Endodermal cell (in vitro differentiated cells): ENCODE results near the gene CACHD1. TPM values are rescaled to one million over a fixed set of nuclear protein-coding genes. Genes with fewer than 3 reads are reported as not detected.
"Not testable (repeated sequence)": the region's sequence is repeated elsewhere in the genome, so short reads cannot be mapped to it uniquely, and the experiment has no call there.

Experiments
- DNase-seq: peaks from one replicate; pipeline ENCODE4 v3.0.0-alpha.2; 2017
- H3K27ac ChIP-seq: 2 replicates; pipeline ENCODE4 v1.5.1; 2013; ENCODE audit warnings: mild to moderate bottlenecking, low read depth, low read length, moderate library complexity
- H3K27me3 ChIP-seq: 2 replicates; pipeline ENCODE4 v1.6.1; 2013; ENCODE audit warnings: mild to moderate bottlenecking, low read length, moderate library complexity; ENCODE audit not compliant: insufficient read depth, control insufficient read depth, poor library complexity, severe bottlenecking
- H3K36me3 ChIP-seq: 2 replicates; pipeline ENCODE4 v1.7.0; 2013; ENCODE audit warnings: mild to moderate bottlenecking, low read length, moderate library complexity; ENCODE audit not compliant: control insufficient read depth, insufficient read depth
- H3K4me1 ChIP-seq: one replicate; pipeline ENCODE4 v1.7.0; 2013; ENCODE audit warnings: low read length; ENCODE audit not compliant: control insufficient read depth, insufficient read depth
- H3K4me3 ChIP-seq: 2 replicates; pipeline ENCODE4 v1.5.1; 2013; ENCODE audit warnings: mild to moderate bottlenecking, low read length, moderate library complexity
- H3K9ac ChIP-seq: 2 replicates; pipeline ENCODE4 v1.6.1; 2013; ENCODE audit warnings: mild to moderate bottlenecking, low read length, moderate library complexity; ENCODE audit not compliant: poor library complexity, severe bottlenecking; ENCODE audit errors: extremely low read depth
- H3K9me3 ChIP-seq: 2 replicates; pipeline ENCODE4 v1.6.1; 2013; ENCODE audit warnings: mild to moderate bottlenecking, low read length, moderate library complexity; ENCODE audit not compliant: control insufficient read depth
- H3K27ac Mint-ChIP-seq: 2 replicates; pipeline ENCODE4 v1.8.0; 2020; ENCODE audit warnings: mixed read lengths
- H3K27me3 Mint-ChIP-seq: 2 replicates; pipeline ENCODE4 v1.8.0; 2021; ENCODE audit warnings: mild to moderate bottlenecking, mixed read lengths; ENCODE audit not compliant: insufficient read depth
- H3K36me3 Mint-ChIP-seq: 2 replicates; pipeline ENCODE4 v1.8.0; 2020; ENCODE audit warnings: low read depth, mixed read lengths
- H3K4me1 Mint-ChIP-seq: 2 replicates; pipeline ENCODE4 v1.8.0; 2020; ENCODE audit warnings: mixed read lengths
- H3K4me3 Mint-ChIP-seq: 2 replicates; pipeline ENCODE4 v1.8.0; 2020; ENCODE audit warnings: mild to moderate bottlenecking, moderate library complexity, mixed read lengths
- H3K9me3 Mint-ChIP-seq: 2 replicates; pipeline ENCODE4 v1.8.0; 2020; ENCODE audit warnings: mild to moderate bottlenecking, mixed read lengths
- WGBS, 2 experiments: methylation state at CpG; one replicate each; pipeline versions ENCODE4 v1.1.5 to v1.1.7; 2013; ENCODE audit warnings: missing lambda C conversion rate in 2 of 2, mixed read lengths in 1 of 2; ENCODE audit not compliant: insufficient coverage in 1 of 2, insufficient read length in 1 of 2; 5-methylcytosine and 5-hydroxymethylcytosine counted together
- total RNA-seq, 2 donors: library from RNA; stranded (reverse); fragmentation: NEBNext Ultra II Directional in 1 of 2; extraction: Animal tissue kit (Norgen Biotek cat#: 25700) in 1 of 2; gene quantifications; 2 replicates in 1 of 2; 3 replicates in 1 of 2; pipeline ENCODE4 v1.2.1, GENCODE V29; 2021
- TF ChIP-seq, protein P1 (sequence below): fragments of 200-600 bp; sonication (generic); conservative IDR thresholded peaks from 2 replicates; pipeline ENCODE4 v1.5.0; 2021; ENCODE audit warnings: antibody characterized with exemption, mild to moderate bottlenecking

Gene CACHD1
- total RNA-seq, 2 donors from 2014 or later: 29.2 to 40.7 TPM

DNA sequence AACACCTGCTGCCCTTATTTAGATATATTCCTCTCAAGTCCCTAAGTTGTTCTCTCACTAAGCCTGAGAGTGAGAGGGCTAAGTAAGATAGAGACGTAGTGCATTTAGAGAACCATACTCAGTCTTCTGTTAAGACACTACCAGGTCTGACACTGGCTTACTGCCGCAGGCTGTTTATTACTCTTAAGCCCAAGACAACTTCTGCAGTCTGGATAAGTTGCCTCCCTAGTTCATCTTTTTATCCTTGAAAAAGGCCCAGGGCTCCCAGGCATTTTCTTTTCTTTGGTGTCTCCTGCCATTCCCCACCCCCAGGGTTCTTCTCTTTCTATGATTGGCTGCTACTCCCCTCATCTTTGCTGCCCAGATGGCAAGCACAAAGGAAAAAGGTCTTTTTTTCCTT is 38.7 kb downstream of the CACHD1 start:
- Histone ChIP-seq H3K9ac (no peak overlapping the region), H3K4me1 (peaks cover 15% of the 10 kb centered on the region), H3K9me3 (no peaks in the 10 kb centered on the region), H3K4me3 (no peak overlapping the region), H3K36me3 (no peaks in the 10 kb centered on the region), H3K27ac (peak overlapping the region; percentile 81), H3K27me3 (no peaks in the 10 kb centered on the region)
- Mint-ChIP-seq H3K4me1 (peaks cover 80% of the 10 kb centered on the region), H3K9me3 (no peaks in the 10 kb centered on the region), H3K36me3 (no peaks in the 10 kb centered on the region), H3K4me3 (no peak overlapping the region), H3K27me3 (peaks cover 3% of the 10 kb centered on the region), H3K27ac (no peak overlapping the region)
- WGBS, 2 experiments: 66 to 79% methylated on average over 2 of the region's 2 CpGs
- TF ChIP-seq, protein P1, sequence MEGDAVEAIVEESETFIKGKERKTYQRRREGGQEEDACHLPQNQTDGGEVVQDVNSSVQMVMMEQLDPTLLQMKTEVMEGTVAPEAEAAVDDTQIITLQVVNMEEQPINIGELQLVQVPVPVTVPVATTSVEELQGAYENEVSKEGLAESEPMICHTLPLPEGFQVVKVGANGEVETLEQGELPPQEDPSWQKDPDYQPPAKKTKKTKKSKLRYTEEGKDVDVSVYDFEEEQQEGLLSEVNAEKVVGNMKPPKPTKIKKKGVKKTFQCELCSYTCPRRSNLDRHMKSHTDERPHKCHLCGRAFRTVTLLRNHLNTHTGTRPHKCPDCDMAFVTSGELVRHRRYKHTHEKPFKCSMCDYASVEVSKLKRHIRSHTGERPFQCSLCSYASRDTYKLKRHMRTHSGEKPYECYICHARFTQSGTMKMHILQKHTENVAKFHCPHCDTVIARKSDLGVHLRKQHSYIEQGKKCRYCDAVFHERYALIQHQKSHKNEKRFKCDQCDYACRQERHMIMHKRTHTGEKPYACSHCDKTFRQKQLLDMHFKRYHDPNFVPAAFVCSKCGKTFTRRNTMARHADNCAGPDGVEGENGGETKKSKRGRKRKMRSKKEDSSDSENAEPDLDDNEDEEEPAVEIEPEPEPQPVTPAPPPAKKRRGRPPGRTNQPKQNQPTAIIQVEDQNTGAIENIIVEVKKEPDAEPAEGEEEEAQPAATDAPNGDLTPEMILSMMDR: no peak
- DNase-seq: no peak

DNA sequence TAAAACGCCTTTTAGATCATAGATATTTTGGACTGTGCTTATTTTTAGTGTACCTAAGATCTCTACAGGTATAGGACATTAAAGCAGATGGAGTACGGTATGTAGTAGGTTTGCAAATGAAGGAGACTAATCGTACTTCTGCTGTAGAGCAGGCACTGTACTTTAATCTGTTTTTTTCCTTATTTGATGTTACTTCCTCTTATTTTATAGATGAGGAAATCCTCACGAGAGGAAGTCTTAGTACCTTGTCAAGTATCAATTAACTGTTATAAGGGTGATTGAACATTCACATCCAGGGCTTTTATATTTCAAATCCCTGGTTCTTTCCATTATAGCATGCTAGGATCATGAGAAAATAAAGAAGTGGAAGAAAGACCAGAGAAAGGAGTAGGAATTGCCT is 41.1 kb downstream of the CACHD1 start:
- Histone ChIP-seq H3K27me3 (no peaks in the 10 kb centered on the region), H3K4me3 (no peak overlapping the region), H3K4me1 (peaks cover 22% of the 10 kb centered on the region), H3K9ac (no peak overlapping the region), H3K36me3 (no peaks in the 10 kb centered on the region), H3K27ac (no peak overlapping the region), H3K9me3 (no peaks in the 10 kb centered on the region)
- Mint-ChIP-seq H3K36me3 (no peaks in the 10 kb centered on the region), H3K9me3 (no peaks in the 10 kb centered on the region), H3K27ac (no peak overlapping the region), H3K27me3 (peaks cover 3% of the 10 kb centered on the region), H3K4me3 (no peak overlapping the region), H3K4me1 (peaks cover 76% of the 10 kb centered on the region)
- WGBS, 2 experiments: 98 to 100% methylated on average over 2 to 4 of the region's 4 CpGs
- DNase-seq: no peak
- TF ChIP-seq, protein P1: no peak

DNA sequence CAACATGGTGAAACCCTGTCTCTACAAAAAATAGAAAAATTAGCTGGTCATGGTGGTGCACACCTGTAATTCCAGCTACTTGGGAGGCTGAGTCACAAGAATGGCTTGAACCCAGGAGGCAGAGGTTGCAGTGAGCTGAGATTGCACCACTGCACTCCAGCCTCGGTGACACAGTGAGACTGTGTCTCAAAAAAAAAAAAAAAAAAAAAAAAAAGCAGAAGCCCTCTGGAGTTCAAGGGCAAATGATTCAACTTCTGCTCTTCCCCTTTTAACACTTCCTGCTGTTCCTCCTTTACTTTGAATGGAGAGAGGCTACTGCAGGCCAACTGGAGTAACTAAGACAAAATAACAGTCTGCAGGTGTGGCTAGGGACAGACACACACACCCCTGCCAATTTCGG is 42.3 kb downstream of the CACHD1 start:
- H3K27ac ChIP-seq, H3K27me3 Mint-ChIP-seq, H3K27ac Mint-ChIP-seq, H3K9me3 Mint-ChIP-seq, H3K9ac ChIP-seq, H3K9me3 ChIP-seq, H3K36me3 Mint-ChIP-seq, H3K4me3 Mint-ChIP-seq, H3K4me3 ChIP-seq, DNase-seq, H3K27me3 ChIP-seq, H3K36me3 ChIP-seq: not testable (repeated sequence)
- peaks cover 23% of the 10 kb centered on the region for H3K4me1 ChIP-seq
- peaks cover 76% of the 10 kb centered on the region for H3K4me1 Mint-ChIP-seq
- whole genome bisulfite sequencing, 2 experiments: 70 to 77% methylated on average over 2 of the region's 2 CpGs

DNA sequence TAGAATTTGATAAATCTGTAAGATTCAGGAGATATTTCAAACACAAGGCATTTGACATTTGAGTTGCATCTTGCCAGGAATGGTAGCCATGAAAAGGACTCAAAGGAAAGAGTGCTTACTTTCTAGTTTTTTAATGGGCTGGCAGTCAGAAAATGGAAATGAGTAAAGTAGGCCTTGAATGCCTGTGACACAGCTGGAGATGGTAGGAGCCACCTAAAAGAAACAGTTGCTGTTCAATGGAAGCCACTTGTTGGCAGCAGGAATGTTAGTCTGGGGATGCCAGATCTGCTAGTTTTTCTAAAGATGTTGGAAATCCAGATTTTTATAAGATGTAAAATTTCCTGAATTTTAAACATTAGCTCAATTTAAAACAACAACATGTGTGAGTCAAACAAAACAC is 43.6 kb downstream of the CACHD1 start:
- no peaks in the 10 kb centered on the region for H3K36me3 Mint-ChIP-seq
- Histone ChIP-seq H3K9me3 (no peaks in the 10 kb centered on the region), H3K27me3 (no peaks in the 10 kb centered on the region), H3K27ac (peak overlapping the region; percentile 81), H3K9ac (no peak overlapping the region), H3K36me3 (no peaks in the 10 kb centered on the region), H3K4me1 (peaks cover 19% of the 10 kb centered on the region), H3K4me3 (no peak overlapping the region)
- no peak for DNase-seq
- H3K4me1 Mint-ChIP-seq: peaks cover 76% of the 10 kb centered on the region
- no peak overlapping the region for H3K4me3 Mint-ChIP-seq
- no peaks in the 10 kb centered on the region for H3K9me3 Mint-ChIP-seq
- no peak overlapping the region for H3K27ac Mint-ChIP-seq
- TF ChIP-seq, protein P1: no peak
- H3K27me3 Mint-ChIP-seq: no peaks in the 10 kb centered on the region
